EH (cell line): ENCODE results near the gene ING5.
"Not testable (repeated sequence)": the region's sequence is repeated elsewhere in the genome, so short reads cannot be mapped to it uniquely, and the experiment has no call there.

Source experiments
- DNase-seq: peaks from one replicate; pipeline ENCODE4 v3.0.0-alpha.2; 2015; ENCODE audit warnings: low read depth

ING5 gene

GRCh38 chr2:241739177-241739576, 37.3 kb downstream of the ING5 start:
- DNase-seq, result no peak

- DNase-seq, result peak; percentile 63
Observed at GRCh38 chr2:241739651-241740050, 37.8 kb downstream of the ING5 start.

DNA sequence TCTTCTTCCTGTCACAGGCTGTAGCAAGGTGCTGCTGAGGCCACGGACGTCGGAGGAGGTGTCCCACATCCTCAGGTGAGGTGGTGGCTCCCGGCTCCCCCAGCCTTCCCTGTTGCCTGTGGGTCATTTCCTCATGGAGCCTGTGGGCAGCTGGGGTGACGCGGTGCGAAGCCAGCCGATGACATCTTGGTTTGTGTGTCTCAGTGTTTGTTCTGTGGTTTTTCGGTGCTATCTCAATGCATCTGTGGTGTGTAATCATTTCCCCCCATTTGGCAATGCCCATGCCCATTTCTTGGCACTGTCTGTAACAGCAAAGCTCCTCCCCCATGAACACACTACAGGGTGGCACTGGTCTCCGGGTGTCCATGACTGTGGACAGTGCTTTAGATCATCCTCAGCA, 39.2 kb downstream of the ING5 start:
- DNase-seq, result no peak

- no peak for DNase-seq
Observed at GRCh38 chr2:241742320-241742939, 40.6 kb downstream of the ING5 start.

DNA sequence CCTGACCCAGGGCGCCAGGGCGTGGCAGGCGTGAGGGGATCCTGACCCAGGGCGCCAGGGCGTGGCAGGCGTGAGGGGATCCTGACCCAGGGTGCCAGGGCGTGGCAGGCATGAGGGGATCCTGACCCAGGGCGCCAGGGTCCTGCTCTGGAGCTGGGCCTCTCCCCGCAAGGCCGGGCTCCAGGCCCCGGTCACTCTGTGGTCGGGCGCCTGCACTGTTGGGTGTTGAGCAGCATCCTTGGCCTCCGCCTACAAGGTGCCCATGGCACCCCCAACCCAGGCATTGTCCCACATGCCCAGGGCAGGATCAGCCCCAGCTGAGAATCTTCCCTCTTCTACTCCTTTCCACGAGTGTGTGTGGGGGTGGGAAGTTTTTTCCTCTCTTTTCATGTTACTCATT, 41.2 kb downstream of the ING5 start:
- not testable (repeated sequence) for DNase-seq

GRCh38 chr2:241743620-241744019, 41.8 kb downstream of the ING5 start:
- no peak for DNase-seq

- no peak for DNase-seq
Observed at GRCh38 chr2:241744028-241744754, 42.4 kb downstream of the ING5 start.

GRCh38 chr2:241745276-241745675, 43.4 kb downstream of the ING5 start:
- no peak for DNase-seq

- no peak for DNase-seq
Observed at GRCh38 chr2:241746084-241746483, 44.2 kb downstream of the ING5 start.

GRCh38 chr2:241748468-241749256, 46.8 kb downstream of the ING5 start:
- DNase-seq, result no peak

DNA sequence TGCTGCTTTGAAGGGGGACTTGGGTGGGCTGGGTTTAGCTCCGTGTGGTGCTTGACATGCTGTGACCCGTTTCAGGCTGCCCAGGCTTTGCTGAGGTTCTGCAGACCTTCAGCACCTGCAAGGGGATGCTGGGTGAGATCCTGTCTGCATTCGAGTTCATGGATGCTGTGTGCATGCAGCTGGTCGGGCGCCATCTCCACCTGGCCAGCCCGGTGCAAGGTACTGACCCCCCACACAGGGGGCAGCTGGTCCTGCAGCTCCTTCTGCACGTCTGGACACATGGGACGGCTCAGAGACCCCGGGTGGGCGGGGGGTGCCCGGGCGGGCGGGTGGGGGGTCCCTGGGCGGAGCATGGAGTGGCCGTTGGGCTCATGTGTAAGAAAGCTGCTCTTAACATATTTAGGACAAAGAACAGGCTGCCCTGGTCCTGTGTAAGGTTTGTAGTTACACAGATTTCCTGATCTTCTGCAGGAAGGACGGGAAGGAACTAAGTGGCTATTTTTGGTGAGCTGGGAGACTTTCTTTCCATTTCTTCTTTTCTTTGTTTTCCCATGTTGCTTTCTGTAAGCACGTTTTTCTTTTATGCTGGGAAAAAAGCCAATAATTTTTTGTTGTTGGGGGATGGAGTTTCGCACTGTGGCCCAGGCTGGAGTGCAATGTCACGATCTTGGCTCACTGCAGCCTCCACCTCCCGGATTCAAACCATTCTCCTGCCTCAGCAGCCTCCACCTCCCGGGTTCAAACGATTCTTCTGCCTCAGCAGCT, 48.4 kb downstream of the ING5 start:
- no peak for DNase-seq

- no peak for DNase-seq
Observed at GRCh38 chr2:241751152-241751551, 49.3 kb downstream of the ING5 start.

DNA sequence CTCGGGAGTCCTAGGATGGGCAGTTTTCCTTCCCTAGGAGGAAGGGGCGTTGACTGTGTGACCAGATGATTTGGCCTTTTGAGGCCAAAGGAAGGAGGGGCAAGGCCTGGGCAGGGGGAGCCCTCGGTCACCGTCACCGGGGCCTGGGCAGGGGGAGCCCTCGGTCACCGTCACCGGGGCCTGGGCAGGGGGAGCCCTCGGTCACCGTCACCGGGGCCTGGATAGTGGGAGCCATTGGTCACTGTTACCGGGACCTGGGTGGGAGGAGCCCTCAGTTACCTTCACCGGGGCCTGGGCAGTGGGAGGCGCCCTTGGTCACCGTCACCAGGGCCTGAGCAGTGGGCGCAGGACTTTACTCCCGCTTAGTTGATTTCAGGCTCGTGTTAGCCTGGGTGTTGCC, 49.9 kb downstream of the ING5 start:
- no peak for DNase-seq

- no peak for DNase-seq
Observed at GRCh38 chr2:241752253-241752652, 50.4 kb downstream of the ING5 start.

DNA sequence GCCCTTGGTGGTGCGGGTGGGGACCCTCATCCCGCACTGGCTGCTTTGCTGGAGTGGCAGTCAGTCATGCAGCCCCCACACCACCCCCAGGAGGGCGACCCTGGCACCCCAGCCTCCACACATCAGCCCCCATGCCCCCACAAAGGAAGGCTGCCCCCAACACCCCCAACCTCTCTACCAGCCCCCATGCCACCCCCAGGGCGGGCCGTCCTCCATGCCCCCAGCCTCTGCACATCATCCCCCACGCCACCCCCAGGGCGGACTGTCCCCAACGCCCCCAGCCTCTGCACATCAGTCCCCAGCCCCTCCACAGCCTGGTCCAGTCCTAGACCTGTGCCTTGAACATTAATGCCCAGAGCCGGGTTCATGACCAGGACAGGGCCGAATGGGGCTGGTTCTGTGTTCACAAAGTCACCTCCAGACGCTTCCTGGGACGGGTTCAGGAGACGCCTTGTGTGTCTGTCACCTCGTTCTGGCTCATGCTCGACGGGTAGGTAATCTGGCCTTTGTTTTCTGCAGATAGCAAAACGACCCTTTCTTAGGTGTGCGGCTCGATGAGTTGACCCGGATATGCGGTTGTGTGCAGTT, 50.9 kb downstream of the ING5 start:
- DNase-seq, result no peak

GRCh38 chr2:241753493-241753892, 51.7 kb downstream of the ING5 start:
- DNase-seq, result no peak

GRCh38 chr2:241754042-241754441, 52.2 kb downstream of the ING5 start:
- DNase-seq, result no peak

GRCh38 chr2:241755166-241755565, 53.3 kb downstream of the ING5 start:
- DNase-seq, result no peak

DNA sequence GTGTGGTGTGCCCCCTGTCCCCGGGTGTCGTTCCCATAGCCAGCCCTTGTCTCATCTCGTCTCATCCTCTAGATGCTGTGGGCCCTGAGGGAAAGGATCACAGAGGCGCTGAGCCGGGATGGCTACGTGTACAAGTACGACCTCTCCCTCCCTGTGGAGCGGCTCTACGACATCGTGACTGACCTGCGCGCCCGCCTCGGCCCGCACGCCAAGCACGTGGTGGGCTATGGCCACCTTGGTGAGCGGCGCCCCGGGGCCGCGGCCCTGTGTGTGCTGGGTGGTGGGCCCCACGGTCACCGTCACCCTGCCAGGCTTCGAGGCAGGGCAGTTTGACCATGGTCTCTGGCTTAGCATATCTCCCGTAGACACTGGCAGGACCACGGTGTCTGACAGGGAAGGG, 53.9 kb downstream of the ING5 start:
- no peak for DNase-seq

DNA sequence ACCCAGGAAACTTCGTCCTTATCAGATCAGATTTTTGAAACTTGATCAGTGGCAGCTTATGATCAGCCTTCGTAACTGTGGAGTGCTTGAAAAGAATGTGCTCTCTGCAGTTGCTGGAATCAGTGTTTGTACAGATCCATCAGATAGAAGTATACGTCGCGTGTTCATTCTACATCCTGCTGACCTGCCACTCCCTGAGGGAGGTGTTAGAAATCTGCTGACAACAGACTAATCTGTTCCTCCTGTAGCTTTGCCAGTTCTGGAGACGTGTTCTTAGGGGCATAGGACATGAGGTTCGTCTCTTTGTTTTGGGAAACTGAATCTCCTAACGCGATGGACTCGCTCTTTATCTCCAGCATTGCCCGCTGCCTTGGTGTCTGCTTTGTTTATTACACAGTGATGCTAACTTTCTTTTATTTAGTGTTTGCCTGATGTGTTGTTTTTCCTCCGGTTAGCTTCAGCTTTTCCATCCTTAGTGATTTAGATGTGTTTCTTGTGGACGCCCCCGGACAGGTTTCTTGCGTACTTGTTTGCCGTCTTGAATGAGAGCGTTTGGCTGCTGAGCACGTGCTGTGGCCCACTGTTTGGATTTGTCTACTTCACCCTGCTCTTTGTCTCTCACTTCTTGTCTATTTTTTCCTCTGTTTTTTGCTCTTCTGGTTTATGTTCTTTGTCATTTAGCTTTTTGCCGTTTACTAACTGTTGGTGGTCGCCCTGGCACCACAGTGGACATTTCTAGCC, 57.4 kb downstream of the ING5 start:
- DNase-seq, result no peak

- DNase-seq, result not testable (repeated sequence)
Observed at GRCh38 chr2:241759893-241760292, 58.1 kb downstream of the ING5 start.
